Hepatocyte (in vitro differentiated cells): Measurements from ENCODE around the gene ANO6. TPM values are rescaled to one million over a fixed set of nuclear protein-coding genes. Genes with fewer than 3 reads are reported as not detected.

Source experiments
- DNase-seq: peaks from one replicate; pipeline ENCODE4 v3.0.0-alpha.2; 2016; ENCODE audit warnings: low spot score
- H2AFZ ChIP-seq: fragments of 200-600 bp; sonication (generic); 2 replicates; pipeline ENCODE4 v1.6.0; 2016; ENCODE audit warnings: antibody characterized with exemption, mild to moderate bottlenecking
- H3K27ac ChIP-seq: fragments of 200-600 bp; sonication (generic); 2 replicates; pipeline ENCODE4 v1.5.1; 2016; ENCODE audit warnings: mild to moderate bottlenecking
- H3K27me3 ChIP-seq: fragments of 200-600 bp; sonication (generic); 2 replicates; pipeline ENCODE4 v1.6.1; 2016
- H3K36me3 ChIP-seq: fragments of 200-600 bp; sonication (generic); replicated peaks from 2 replicates; pipeline ENCODE4 v1.5.1; 2016; ENCODE audit warnings: low read depth; ENCODE audit not compliant: insufficient read depth
- H3K4me1 ChIP-seq: fragments of 200-600 bp; sonication (generic); 2 replicates; pipeline ENCODE4 v1.5.1; 2016; ENCODE audit warnings: mild to moderate bottlenecking, moderate library complexity; ENCODE audit not compliant: insufficient read depth
- H3K4me2 ChIP-seq: fragments of 200-600 bp; sonication (generic); 2 replicates; pipeline ENCODE4 v1.6.0; 2016
- H3K4me3 ChIP-seq: fragments of 200-600 bp; sonication (generic); 2 replicates; pipeline ENCODE4 v1.5.1; 2016; ENCODE audit warnings: mild to moderate bottlenecking
- H3K79me2 ChIP-seq: fragments of 200-600 bp; sonication (generic); 2 replicates; pipeline ENCODE4 v1.6.0; 2017; ENCODE audit warnings: mild to moderate bottlenecking
- H3K9me2 ChIP-seq: fragments of 200-600 bp; sonication (generic); replicated peaks from 2 replicates; pipeline ENCODE4 v1.6.0; 2017; ENCODE audit warnings: mild to moderate bottlenecking; ENCODE audit not compliant: insufficient read depth
- H3K9me3 ChIP-seq: fragments of 200-600 bp; sonication (generic); 2 replicates; pipeline ENCODE4 v1.5.1; 2016; ENCODE audit warnings: low read depth, mild to moderate bottlenecking
- H4K20me1 ChIP-seq: fragments of 200-600 bp; sonication (generic); 2 replicates; pipeline ENCODE4 v1.6.0; 2016; ENCODE audit warnings: mild to moderate bottlenecking; ENCODE audit not compliant: insufficient read depth, poor library complexity, severe bottlenecking
- CTCF ChIP-seq: fragments of 200-600 bp; sonication (generic); IDR thresholded peaks from 2 replicates; pipeline ENCODE4 v1.5.1; 2016; ENCODE audit warnings: antibody characterized with exemption, mild to moderate bottlenecking; ENCODE audit not compliant: poor library complexity
- EZH2 ChIP-seq: fragments of 200-600 bp; sonication (generic); IDR thresholded peaks from 2 replicates; pipeline ENCODE4 v1.6.1; 2016; ENCODE audit warnings: antibody characterized with exemption, mild to moderate bottlenecking, borderline replicate concordance
- EZH2phosphoT487 ChIP-seq: fragments of 200-600 bp; sonication (generic); IDR thresholded peaks from one replicate; pipeline ENCODE4 v1.6.1; 2018; ENCODE audit warnings: antibody characterized with exemption, mild to moderate bottlenecking, low read depth, moderate library complexity; ENCODE audit not compliant: unreplicated experiment, severe bottlenecking
- WGBS: methylation state at CpG from one replicate; pipeline ENCODE4 v1.1.6; 2016; ENCODE audit warnings: low lambda C conversion rate; ENCODE audit errors: missing lambda C conversion rate; 5-methylcytosine and 5-hydroxymethylcytosine counted together
- polyA plus RNA-seq: library from polyadenylated mRNA; unstranded; fragments of >200 nt; fragmentation: Nextera tagmentation; extraction: Ambion mirVana; gene quantifications from 2 replicates; pipeline ENCODE4 v1.2.1, GENCODE V29; 2016
- total RNA-seq: library from RNA; depleted of rRNA; stranded (reverse); fragments of >200 nt; gene quantifications from 2 replicates; pipeline ENCODE4 v1.2.3, GENCODE V29; 2014

The ANO6 gene
- total and polyA plus RNA-seq, 2 experiments from 2014 or later = 50.4 to 82.2 TPM

GRCh38 chr12:45296046-45296586 lies 80.2 kb downstream of the ANO6 start:
- WGBS = 66% methylated on average over 7 of the region's 7 CpGs

GRCh38 chr12:45298047-45298446 lies 82.2 kb downstream of the ANO6 start:
- Histone ChIP-seq H3K36me3 (no peaks in the 10 kb centered on the region), H3K4me1 (peaks cover 19% of the 10 kb centered on the region), H3K27me3 (no peaks in the 10 kb centered on the region), H3K4me3 (no peak overlapping the region), H2AFZ (no peak overlapping the region), H3K4me2 (peak overlapping the region; percentile 19), H4K20me1 (no peaks in the 10 kb centered on the region), H3K79me2 (peaks cover 74% of the 10 kb centered on the region), H3K9me2 (no peaks in the 10 kb centered on the region), H3K9me3 (no peaks in the 10 kb centered on the region), H3K27ac (peak overlapping the region; percentile 55)
- no peak for DNase-seq
- 82% methylated on average over 4 of the region's 4 CpGs for WGBS
- TF ChIP-seq CTCF (no peak), EZH2phosphoT487 (no peak), EZH2 (no peak)

More at GRCh38 chr12:45296046-45296586, 80.2 kb downstream of the ANO6 start:
- Histone ChIP-seq H2AFZ (no peak overlapping the region), H3K27me3 (no peaks in the 10 kb centered on the region), H3K79me2 (peaks cover 67% of the 10 kb centered on the region), H3K36me3 (no peaks in the 10 kb centered on the region), H3K27ac (no peak overlapping the region), H4K20me1 (no peaks in the 10 kb centered on the region), H3K4me3 (no peak overlapping the region), H3K9me2 (no peaks in the 10 kb centered on the region), H3K9me3 (no peaks in the 10 kb centered on the region), H3K4me2 (no peak overlapping the region), H3K4me1 (peaks cover 19% of the 10 kb centered on the region)
- TF ChIP-seq CTCF (no peak), EZH2 (no peak), EZH2phosphoT487 (no peak)
- DNase-seq = no peak

GRCh38 chr12:45298721-45299692 lies 83.1 kb downstream of the ANO6 start:
- no peaks in the 10 kb centered on the region for H4K20me1 ChIP-seq
- no peak overlapping the region for H3K4me3 ChIP-seq
- H3K4me2 ChIP-seq = peak overlapping the region; percentile 19
- WGBS = 27% methylated on average over 8 of the region's 8 CpGs
- H3K27ac ChIP-seq = peak overlapping the region; percentile 55
- H3K4me1 ChIP-seq = peaks cover 21% of the 10 kb centered on the region
- no peak for DNase-seq
- no peak for TF ChIP-seq EZH2phosphoT487
- no peaks in the 10 kb centered on the region for H3K9me3 ChIP-seq
- peaks cover 67% of the 10 kb centered on the region for H3K79me2 ChIP-seq
- H2AFZ ChIP-seq = no peak overlapping the region
- no peaks in the 10 kb centered on the region for H3K27me3 ChIP-seq
- H3K36me3 ChIP-seq = no peaks in the 10 kb centered on the region
- no peaks in the 10 kb centered on the region for H3K9me2 ChIP-seq

GRCh38 chr12:45302621-45303369 lies 86.9 kb downstream of the ANO6 start:
- peaks cover 25% of the 10 kb centered on the region for H3K4me1 ChIP-seq
- DNase-seq = no peak
- WGBS = 98% methylated on average over 2 of the region's 2 CpGs
- H3K79me2 ChIP-seq = peaks cover 40% of the 10 kb centered on the region
- no peaks in the 10 kb centered on the region for H3K9me2 ChIP-seq
- H3K4me2 ChIP-seq = no peak overlapping the region
- no peak overlapping the region for H3K4me3 ChIP-seq
- H3K9me3 ChIP-seq = no peaks in the 10 kb centered on the region
- TF ChIP-seq CTCF (no peak), EZH2phosphoT487 (no peak), EZH2 (no peak)
- no peak overlapping the region for H2AFZ ChIP-seq
- H3K27ac ChIP-seq = no peak overlapping the region
- H4K20me1 ChIP-seq = no peaks in the 10 kb centered on the region
- no peaks in the 10 kb centered on the region for H3K27me3 ChIP-seq
- H3K36me3 ChIP-seq = no peaks in the 10 kb centered on the region
